ENCODE results near the gene NPPA.

Gene NPPA

GRCh38 chr1:11826946-11827345, 20.6 kb downstream of the NPPA start:
- no peak for DNase-seq (ENCODE audit: insufficient read length, low spot score)
- TF ChIP-seq CTCF (IDR thresholded peaks at IDR 0.05; ENCODE audit: insufficient read depth, missing control alignments) = no peak
- FAIRE-seq = no peak

GRCh38 chr1:11825131-11825530, 22.5 kb downstream of the NPPA start:
- DNase-seq (ENCODE audit: insufficient read length, low spot score) = no peak
- no peak for FAIRE-seq
- TF ChIP-seq CTCF (IDR thresholded peaks at IDR 0.05; ENCODE audit: insufficient read depth, missing control alignments) = no peak

GRCh38 chr1:11823366-11824137, 24.0 kb downstream of the NPPA start:
- TF ChIP-seq CTCF (IDR thresholded peaks at IDR 0.05; ENCODE audit: insufficient read depth, missing control alignments) = no peak
- no peak for FAIRE-seq
- DNase-seq (ENCODE audit: insufficient read length, low spot score) = no peak

- DNase-seq (ENCODE audit: insufficient read length, low spot score) = no peak
- TF ChIP-seq CTCF (IDR thresholded peaks at IDR 0.05; ENCODE audit: insufficient read depth, missing control alignments) = no peak
- FAIRE-seq = no peak
Observed at GRCh38 chr1:11822091-11822490, 25.5 kb downstream of the NPPA start.

GRCh38 chr1:11817192-11817591, 30.4 kb downstream of the NPPA start:
- DNase-seq (ENCODE audit: insufficient read length, low spot score) (no peak), FAIRE-seq (no peak)
- no peak for TF ChIP-seq CTCF (IDR thresholded peaks at IDR 0.05; ENCODE audit: insufficient read depth, missing control alignments)

GRCh38 chr1:11813021-11813420, 34.6 kb downstream of the NPPA start:
- no peak for FAIRE-seq

More at GRCh38 chr1:11813021-11813420, 34.6 kb downstream of the NPPA start:
- no peak for TF ChIP-seq CTCF (IDR thresholded peaks at IDR 0.05; ENCODE audit: insufficient read depth, missing control alignments)
- DNase-seq (ENCODE audit: insufficient read length, low spot score) = no peak
